Measurements from ENCODE around the gene ARPC1A. TPM values are rescaled to one million over a fixed set of nuclear protein-coding genes. Genes with fewer than 3 reads are reported as not detected.

ARPC1A gene
- total RNA-seq, 3 donors from 2014 or later (not counting 1 experiment from before 2014, with no cell fraction given) = 38.1 to 48.1 (median 47.9) TPM

- Histone ChIP-seq H3K27ac (ENCODE audit: low read length) (no peak overlapping the region), H3K27me3 (ENCODE audit: control insufficient read depth, insufficient read depth, low read length) (no peaks in the 10 kb centered on the region), H3K36me3 (ENCODE audit: control insufficient read depth, insufficient read depth, low read length) (peaks cover 6% of the 10 kb centered on the region), H3K4me1 (ENCODE audit: control insufficient read depth, insufficient read depth, low read length) (peaks cover 31% of the 10 kb centered on the region), H3K9me3 (ENCODE audit: control insufficient read depth, insufficient read depth, low read length) (no peaks in the 10 kb centered on the region), H3K4me3 (ENCODE audit: low read length) (peak overlapping the region; percentile 76)
- Mint-ChIP-seq H3K4me3 (peak overlapping the region; percentile 85), H3K9me3 (no peaks in the 10 kb centered on the region), H3K27me3 (ENCODE audit: low read depth in 2 of 2) (no peaks in the 10 kb centered on the region), H3K36me3 (no peaks in the 10 kb centered on the region), H3K27ac (peak overlapping the region; percentile 75 to 97), H3K4me1 (peaks cover 11 to 19% of the 10 kb centered on the region in 2 donors)
- intact Hi-C loops (cut with micrococcal nuclease) = loop anchor here (5.0 to 10.0 kb wide), 2 partner anchors 34 to 131 kb away; partner anchors contain the start of genes BUD31, PDAP1, ZKSCAN5 and ZNF394
- DNase-seq = no peak
- ATAC-seq = no peak
- TF ChIP-seq CTCF (IDR thresholded peaks at IDR 0.05) = no peak
- 84% methylated on average over 38 of the region's 41 CpGs for WGBS (ENCODE audit: insufficient coverage)
Measured at GRCh38 chr7:99373091-99374066, 47.7 kb downstream of the ARPC1A start.

- Histone ChIP-seq H3K4me3 (ENCODE audit: low read length) (peak within 1 kb of the TSS; percentile 76), H3K27me3 (ENCODE audit: control insufficient read depth, insufficient read depth, low read length) (no peaks in the 10 kb centered on the region), H3K4me1 (ENCODE audit: control insufficient read depth, insufficient read depth, low read length) (peaks cover 41% of the 10 kb centered on the region), H3K27ac (ENCODE audit: low read length) (peak within 1 kb of the TSS; percentile 71), H3K9me3 (ENCODE audit: control insufficient read depth, insufficient read depth, low read length) (no peaks in the 10 kb centered on the region), H3K36me3 (ENCODE audit: control insufficient read depth, insufficient read depth, low read length) (peaks cover 6% of the 10 kb centered on the region)
- DNase-seq = peak; percentile 72 to 94
- peaks cover 17 to 26% of the 10 kb centered on the region in 2 donors for H3K4me1 Mint-ChIP-seq
- intact Hi-C loops (cut with micrococcal nuclease) = loop anchor here (5.0 to 10.0 kb wide), 2 partner anchors 33 to 130 kb away; partner anchors contain the start of genes BUD31, PDAP1, ZKSCAN5 and ZNF394
- H3K9me3 Mint-ChIP-seq = no peaks in the 10 kb centered on the region
- TF ChIP-seq CTCF (IDR thresholded peaks at IDR 0.05) = no peak
- peak within 1 kb of the TSS; percentile 86 to 97 for H3K27ac Mint-ChIP-seq
- no peaks in the 10 kb centered on the region for H3K27me3 Mint-ChIP-seq (ENCODE audit: low read depth in 2 of 2)
- H3K4me3 Mint-ChIP-seq = peak within 1 kb of the TSS; percentile 85
- under 1% methylated on average over 95 of the region's 95 CpGs for WGBS (ENCODE audit: insufficient coverage)
- ATAC-seq = peak; percentile 71 to 90 (median 84)
- no peaks in the 10 kb centered on the region for H3K36me3 Mint-ChIP-seq
Measured at GRCh38 chr7:99374111-99375064, 48.7 kb downstream of the ARPC1A start, which contains the start of gene ARPC1B. TSS of gene ARPC1B (plus strand) at chr7:99374730. CDS start at chr7:99385715, 10,985 bp downstream.

- H3K4me1 Mint-ChIP-seq = peaks cover 26 to 34% of the 10 kb centered on the region in 2 donors
- 5% methylated on average over 58 of the region's 58 CpGs for WGBS (ENCODE audit: insufficient coverage)
- no peaks in the 10 kb centered on the region for H3K36me3 Mint-ChIP-seq
- peak overlapping the region; percentile 71 for H3K27ac ChIP-seq (ENCODE audit: low read length)
- H3K9me3 Mint-ChIP-seq = no peaks in the 10 kb centered on the region
- H3K4me3 ChIP-seq (ENCODE audit: low read length) = peak overlapping the region; percentile 76
- H3K27me3 Mint-ChIP-seq (ENCODE audit: low read depth in 2 of 2) = no peaks in the 10 kb centered on the region
- no peaks in the 10 kb centered on the region for H3K9me3 ChIP-seq (ENCODE audit: control insufficient read depth, insufficient read depth, low read length)
- H3K36me3 ChIP-seq (ENCODE audit: control insufficient read depth, insufficient read depth, low read length) = peaks cover 6% of the 10 kb centered on the region
- peak overlapping the region; percentile 84 for H3K4me3 Mint-ChIP-seq
- peak; percentile 54 to 77 for DNase-seq
- no peaks in the 10 kb centered on the region for H3K27me3 ChIP-seq (ENCODE audit: control insufficient read depth, insufficient read depth, low read length)
- no peak for TF ChIP-seq CTCF (IDR thresholded peaks at IDR 0.05)
- intact Hi-C loops (cut with micrococcal nuclease) = loop anchor here (10.0 kb wide), 1 partner anchor 130 kb away; the partner anchor contains the start of genes ZKSCAN5 and ZNF394
- ATAC-seq = peak; percentile 27 to 46 (median 31)
- peak overlapping the region; percentile 86 to 97 for H3K27ac Mint-ChIP-seq
- H3K4me1 ChIP-seq (ENCODE audit: control insufficient read depth, insufficient read depth, low read length) = peaks cover 49% of the 10 kb centered on the region
Measured at GRCh38 chr7:99375070-99375807, 49.5 kb downstream of the ARPC1A start.
